Gastroesophageal sphincter (tissue), 3 donors: ENCODE data around the gene CRELD2.

ENCODE experiments used
- CTCF ChIP-seq, 4 experiments: fragments of 200-600 bp in 2 of 4; fragments of 450-650 bp in 2 of 4; sonication (generic) in 1 of 4; IDR thresholded peaks; one replicate each; pipeline ENCODE4 v1.5.1; 2017 to 2019; ENCODE audit warnings: antibody characterized with exemption in 4 of 4, mild to moderate bottlenecking in 2 of 4, moderate library complexity in 2 of 4
- POLR2A ChIP-seq, 2 donors: fragments of 450-650 bp; IDR thresholded peaks; one replicate each; pipeline ENCODE4 v1.6.1; 2017; ENCODE audit warnings: antibody characterized with exemption in 2 of 2, mild to moderate bottlenecking in 2 of 2, moderate library complexity in 1 of 2

- TF ChIP-seq CTCF (IDR thresholded peaks at IDR 0.05) (no peak), POLR2A (IDR thresholded peaks at IDR 0.05) (no peak)
These were observed 38.7 kb downstream of the CRELD2 start for GRCh38 chr22:49956914-49957825.
